GM21367 (cell line): Measurements from ENCODE around the gene PDCD1LG2.
A peak's percentile ranks its signal among the peaks of the same experiment; 100 is the strongest.
"Not testable (repeated sequence)": the region's sequence is repeated elsewhere in the genome, so short reads cannot be mapped to it uniquely, and the experiment has no call there.

Experiments
- ATAC-seq: cut with Tn5 transposase; IDR thresholded peaks from one replicate; pipeline ENCODE4 v1.9.1; 2021; ENCODE audit not compliant: unreplicated experiment

Gene PDCD1LG2

DNA sequence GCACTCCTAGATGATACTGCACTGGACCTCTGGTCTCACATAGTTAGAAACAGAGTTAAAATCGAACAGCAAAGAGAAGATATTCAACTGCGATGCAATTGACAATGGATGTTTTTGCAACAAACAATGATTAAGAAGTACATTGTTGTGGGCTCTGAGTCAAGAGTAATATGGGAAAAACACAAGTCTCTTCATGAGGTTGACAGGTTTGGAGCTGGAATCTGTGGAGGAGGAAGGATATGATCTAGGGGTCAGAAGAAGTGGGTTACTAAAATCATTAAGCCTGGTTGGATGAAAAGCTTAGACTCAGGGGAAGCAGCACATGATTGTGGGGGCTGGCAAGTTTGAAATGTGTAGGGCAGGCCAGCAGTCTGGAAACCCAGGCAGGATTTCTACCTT is 53.1 kb downstream of the PDCD1LG2 start:
- ATAC-seq: no peak

DNA sequence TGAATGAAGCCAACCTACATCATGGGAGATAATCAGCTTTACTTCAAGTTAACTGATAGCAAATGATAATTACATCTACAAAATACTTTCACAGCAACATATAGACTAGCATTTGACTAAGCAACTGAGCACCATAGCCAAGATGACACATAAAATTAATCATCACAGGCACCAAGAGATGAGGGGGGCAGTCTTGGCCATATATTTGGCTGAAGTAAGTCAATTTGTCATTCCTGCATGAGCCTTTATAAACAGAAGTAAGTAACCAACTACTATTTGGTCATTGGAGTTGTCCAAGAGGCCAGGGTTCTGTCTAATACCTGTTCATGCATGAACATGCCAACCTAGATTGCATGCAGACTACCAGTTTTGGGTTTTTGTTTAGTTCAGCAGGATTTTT is 53.6 kb downstream of the PDCD1LG2 start:
- ATAC-seq: no peak

DNA sequence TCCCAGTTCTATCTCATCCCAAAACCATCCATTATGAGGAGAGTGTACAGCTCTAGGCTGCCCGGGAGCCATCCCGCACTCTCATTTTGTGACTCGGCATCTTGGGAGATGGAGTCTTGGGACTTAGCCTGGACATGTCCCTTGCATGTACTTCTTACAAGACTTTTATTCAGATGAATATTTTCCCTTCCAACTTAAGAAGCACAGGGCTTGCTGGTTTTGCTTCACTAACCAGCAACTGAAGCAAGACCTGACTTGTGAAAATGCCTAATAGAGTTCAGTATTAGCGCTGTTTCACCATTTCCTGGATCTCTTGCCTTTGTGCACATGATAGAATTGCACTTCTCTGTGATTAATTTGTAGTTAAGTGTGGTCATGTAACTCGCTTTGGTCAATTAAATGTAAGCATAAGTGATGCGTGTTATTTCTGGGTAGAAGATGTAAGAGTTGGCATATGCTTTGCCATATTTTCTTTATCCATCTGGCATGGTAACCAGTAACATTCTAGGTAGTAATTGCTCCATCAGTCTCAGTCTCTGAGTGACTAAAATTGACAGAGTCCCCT is 55.8 kb downstream of the PDCD1LG2 start:
- ATAC-seq: peak; percentile 71

DNA sequence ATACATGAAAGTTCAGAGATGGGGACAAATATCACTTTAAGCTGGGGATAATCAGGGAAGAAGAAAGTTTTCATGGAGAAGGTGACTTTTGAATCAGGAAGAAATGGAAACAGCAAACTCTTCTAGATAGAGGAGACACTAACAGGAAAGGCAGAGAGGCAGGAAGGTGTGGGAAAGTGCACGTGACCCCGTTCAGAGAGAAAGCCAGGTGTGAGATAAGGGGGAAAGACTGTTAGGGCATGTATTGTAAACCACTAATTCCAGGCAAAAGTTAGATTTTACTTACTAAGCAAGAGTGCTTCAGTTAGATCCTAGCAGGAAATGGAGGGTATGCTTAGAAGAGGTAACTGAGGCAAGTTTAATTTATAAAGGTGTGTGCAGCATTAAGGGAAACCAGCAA is 58.5 kb downstream of the PDCD1LG2 start:
- no peak for ATAC-seq

DNA sequence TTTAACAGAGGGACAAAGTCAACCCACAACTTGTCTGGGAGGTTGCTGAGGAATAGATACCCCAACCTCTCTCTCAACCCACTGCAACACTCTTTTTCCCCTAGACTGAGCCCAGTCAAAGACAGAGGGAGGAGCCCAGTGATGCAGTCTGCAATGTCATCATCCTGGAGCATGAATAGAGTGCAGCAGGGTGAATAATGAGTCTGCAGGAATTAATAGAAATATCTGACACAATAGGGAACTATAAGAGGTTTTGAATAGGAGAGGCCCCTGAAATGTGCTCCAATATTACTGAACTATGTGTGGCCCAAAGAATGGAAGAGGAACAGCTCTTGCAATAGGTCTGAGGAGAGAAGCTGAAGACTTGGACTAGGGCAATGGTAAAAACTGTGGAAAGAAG is 59.1 kb downstream of the PDCD1LG2 start:
- ATAC-seq: no peak

DNA sequence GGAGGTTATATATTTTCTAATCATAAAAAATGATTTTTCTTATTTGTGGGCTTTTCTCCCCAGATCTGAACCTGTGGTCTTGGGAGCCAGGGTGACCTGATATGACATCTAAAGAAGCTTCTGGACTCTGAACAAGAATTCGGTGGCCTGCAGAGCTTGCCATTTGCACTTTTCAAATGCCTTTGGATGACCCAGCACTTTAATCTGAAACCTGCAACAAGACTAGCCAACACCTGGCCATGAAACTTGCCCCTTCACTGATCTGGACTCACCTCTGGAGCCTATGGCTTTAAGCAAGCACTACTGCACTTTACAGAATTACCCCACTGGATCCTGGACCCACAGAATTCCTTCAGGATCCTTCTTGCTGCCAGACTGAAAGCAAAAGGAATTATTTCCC is 59.6 kb downstream of the PDCD1LG2 start:
- ATAC-seq: no peak

DNA sequence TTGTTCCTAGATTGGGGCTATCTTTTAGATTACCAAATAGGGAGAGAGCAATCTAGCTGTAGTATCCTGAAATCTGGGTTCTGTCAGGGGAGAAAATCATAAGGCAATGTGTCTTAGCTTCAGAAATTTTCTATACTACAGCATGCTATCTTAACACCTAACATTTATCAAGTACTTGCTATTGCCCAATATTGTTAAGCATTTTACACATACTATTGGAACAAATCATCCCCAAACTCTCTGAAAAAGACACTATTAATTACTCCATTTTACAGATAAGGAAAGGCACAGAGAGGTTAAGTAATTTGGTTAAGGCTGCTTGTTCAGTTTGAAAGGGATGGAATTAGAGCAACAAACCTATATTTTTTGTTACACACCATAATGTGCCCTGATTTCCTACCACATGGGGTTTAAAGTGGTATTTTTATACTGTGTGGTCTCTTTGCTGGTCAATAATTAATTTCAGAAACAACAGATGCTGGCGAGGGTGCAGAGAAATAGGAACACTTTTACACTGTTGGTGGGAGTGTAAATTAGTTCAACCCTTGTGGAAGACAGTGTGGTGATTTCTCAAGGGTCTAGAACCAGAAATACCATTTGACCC is 61.4 kb downstream of the PDCD1LG2 start:
- no peak for ATAC-seq

DNA sequence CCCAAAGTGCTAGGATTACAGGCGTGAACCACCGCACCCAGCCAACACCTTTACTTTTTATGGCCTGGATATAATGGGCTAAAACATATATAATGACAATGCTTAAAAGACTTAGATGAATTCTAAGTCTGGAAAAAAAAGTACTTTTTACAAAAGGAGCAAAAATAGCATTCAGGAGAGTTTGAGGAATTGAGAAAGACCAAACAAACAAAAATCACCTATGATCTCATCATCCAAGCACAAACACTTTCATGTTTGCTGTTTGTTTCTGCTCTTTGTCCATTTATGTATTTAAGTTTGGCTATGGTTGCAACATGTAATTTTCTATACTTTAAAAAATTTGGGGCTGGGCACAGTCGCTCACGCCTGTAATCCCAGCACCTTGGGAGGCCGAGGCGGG is 63.8 kb downstream of the PDCD1LG2 start:
- ATAC-seq: no peak

DNA sequence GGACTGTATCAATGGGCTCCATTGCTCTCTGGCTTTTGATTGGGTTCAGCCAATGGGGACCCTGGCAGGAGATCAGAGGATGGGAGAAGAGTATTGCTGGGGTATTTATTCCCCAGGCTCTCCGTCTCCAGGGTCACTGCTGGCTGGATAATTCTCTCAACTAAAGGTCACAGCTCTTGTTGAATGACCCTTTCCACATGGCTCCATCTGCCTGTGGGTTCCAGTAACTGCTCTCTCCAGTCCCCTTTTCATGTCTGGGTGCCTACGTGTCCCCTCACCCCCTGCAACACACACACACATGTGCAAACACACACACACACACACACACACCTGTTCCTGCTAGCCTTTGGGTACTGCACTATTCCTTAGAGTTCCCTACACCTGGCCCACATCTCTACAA is 64.7 kb downstream of the PDCD1LG2 start:
- ATAC-seq: no peak

DNA sequence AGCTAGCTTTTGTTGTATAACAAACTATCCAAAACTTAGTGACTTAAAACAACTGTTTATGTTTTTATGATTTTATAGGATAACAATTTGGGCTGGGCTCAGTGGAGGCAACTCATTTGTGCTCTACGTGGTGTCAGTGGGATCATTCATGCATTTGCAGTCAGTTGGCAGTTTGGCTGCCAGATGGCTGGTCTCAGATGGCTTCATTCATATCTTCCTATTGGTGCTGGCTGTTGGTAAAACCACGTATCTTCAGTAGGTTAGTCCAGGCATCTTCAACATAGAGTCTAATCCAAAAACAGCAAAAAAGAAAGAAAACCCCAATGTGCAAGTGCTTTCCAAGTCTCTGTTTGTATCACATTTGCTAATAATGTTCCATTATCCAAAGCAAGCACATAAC is 66.9 kb downstream of the PDCD1LG2 start:
- ATAC-seq: no peak

DNA sequence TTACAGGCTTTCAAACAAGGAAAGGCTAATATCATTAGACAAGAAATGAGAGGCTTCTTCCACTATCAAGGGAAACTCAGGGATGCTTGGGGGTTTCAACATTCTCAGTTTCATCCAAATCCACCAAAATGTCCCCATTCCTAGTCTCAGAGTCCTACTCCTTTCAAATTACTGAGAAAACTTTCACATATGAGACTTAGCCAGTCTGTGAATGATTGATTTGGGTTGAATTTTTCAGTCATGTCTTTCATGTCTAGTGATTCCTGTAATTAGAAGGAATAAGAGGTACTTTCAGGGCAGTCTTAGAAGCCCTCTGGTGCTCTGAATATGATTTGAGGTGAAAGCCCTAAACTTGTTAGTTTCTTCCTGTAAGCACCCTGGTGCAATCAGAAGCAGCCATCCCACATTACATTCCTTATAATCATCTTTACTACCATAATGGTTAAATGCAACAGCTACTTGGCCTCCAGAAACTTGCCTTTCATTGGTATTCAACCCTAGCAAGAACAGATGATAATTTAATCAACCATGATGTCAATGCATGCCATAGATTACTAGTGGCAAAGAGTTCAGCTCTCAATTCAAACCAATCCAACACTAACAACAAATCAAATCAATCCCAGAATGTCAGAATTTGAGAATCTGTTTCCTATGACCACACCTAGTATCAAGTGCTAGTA is 67.8 kb downstream of the PDCD1LG2 start:
- no peak for ATAC-seq

DNA sequence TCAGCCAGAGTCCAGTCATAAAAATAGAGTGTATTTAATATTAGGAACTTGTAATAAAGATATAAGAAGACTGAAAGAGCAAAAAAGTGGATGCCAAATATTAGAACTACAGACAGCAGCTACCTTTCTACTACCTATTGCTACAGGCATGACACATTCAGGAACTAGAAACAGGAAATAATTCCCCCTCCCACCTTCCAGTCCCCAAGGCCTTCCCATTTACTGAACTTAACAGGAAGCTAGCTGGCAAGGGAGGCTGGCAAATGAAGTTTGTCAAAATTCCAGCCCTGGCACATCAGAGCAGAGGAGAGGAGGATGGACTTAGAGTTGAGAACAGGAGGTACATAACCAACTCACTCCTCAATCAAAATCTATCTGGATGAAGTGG is 68.4 kb downstream of the PDCD1LG2 start:
- ATAC-seq: no peak

DNA sequence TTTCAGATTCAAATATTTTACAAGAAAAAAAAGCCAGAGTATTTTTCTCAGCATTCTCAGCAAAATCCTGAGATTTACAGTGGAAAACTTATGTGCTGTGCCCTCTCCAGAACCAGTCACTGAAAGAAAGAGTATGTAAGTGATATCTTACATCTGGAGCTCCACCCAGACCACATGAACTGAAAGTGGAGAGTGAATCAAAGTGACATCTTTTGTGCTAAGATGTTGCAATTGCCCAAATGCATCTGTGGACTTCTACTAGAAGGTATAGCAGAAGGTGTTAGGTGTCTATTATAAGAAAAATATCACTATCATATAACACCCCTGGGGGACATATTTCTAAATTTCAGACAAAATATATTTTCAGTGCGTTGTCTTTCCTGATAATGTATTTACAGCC is 69.5 kb downstream of the PDCD1LG2 start:
- no peak for ATAC-seq

DNA sequence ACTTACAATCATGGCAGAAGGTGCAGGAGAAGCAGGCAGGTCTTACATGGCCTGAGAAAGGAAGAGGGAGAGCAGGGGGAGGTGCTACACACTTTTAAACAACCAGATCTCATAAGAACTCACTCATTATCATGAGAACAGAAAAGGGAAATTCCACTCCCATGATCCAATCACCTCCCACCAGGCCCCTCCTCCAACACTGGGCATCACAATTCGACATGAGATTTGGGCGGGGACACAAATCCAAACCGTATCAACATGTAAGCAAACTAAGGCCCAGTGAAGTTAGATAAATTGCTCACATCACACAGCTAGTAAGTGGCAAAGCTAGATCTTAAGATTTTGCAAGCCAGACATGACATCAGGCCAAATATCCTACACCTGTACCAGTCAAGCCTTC is 70.3 kb downstream of the PDCD1LG2 start:
- no peak for ATAC-seq

DNA sequence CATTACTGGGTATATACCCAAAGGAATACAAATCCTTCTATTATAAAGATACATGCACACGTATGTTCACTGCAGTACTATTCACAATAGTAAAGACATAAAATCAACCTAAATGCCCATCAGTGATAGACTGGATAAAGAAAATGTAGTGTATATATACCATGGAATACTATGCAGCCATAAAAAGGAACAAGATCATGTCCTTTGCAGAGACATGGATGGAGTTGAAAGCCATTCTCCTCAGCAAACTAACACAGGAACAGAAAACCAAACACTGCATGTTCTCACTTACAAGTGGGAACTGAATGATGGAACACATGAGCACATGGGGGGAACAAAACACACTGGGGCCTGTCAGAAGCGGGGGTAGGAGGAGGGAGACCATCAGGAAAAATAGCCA is 71.4 kb downstream of the PDCD1LG2 start:
- ATAC-seq: not testable (repeated sequence)

DNA sequence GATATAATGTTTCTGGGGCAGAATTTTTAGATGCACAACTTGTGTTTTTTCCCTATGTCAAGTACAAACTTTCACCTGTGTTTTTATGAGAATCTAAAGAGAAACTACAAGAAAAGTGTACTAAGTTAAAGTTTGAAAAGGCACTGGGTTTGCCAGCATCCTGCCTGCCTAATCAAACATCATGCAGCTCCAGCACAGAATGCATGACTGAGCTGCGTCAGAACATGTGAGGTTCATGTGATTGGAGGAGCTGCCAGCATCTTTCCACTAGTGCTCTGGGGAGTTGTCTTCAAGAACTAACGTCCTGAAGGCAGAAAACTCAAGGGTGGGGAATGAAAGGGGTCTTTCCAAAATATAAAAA is 72.5 kb downstream of the PDCD1LG2 start:
- peak; percentile 48 for ATAC-seq

DNA sequence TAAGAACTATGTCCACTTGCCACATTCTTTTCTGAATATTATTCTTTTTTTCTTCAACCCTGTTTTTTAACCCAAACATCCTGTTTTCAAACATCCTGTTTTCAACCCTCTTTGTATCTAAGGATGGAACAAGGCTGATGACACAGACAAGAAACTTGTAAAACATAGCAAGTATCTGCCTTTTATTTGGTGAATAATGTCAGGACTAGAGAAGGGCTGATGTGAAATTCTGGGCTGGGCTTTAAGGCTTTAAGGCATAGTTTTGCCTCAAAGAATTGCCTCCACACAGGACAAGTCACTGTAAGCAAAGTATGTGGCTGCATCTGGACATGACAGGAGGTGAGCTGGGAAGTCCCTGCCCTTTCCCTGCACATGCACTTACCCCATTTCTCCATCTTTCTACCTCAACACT is 76.1 kb downstream of the PDCD1LG2 start:
- ATAC-seq: peak; percentile 30

DNA sequence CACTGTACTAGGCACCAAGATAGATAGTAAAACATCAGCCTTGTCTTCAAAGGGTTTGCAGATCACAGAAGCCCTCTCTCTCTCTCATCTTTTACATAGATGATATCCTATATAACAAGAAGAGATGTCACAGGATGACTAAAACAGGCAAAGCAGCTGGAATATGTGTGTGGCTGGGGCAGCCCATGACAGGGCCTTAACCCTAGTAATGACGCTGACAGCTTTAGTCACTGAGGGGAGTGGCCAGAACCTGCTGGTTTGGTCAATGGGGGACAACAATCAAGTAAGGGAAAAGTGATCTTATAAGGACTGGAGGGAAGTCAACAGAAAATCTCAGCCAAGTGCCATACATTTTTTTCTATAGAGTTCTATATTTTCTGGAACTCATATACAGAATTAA is 76.7 kb downstream of the PDCD1LG2 start:
- no peak for ATAC-seq

DNA sequence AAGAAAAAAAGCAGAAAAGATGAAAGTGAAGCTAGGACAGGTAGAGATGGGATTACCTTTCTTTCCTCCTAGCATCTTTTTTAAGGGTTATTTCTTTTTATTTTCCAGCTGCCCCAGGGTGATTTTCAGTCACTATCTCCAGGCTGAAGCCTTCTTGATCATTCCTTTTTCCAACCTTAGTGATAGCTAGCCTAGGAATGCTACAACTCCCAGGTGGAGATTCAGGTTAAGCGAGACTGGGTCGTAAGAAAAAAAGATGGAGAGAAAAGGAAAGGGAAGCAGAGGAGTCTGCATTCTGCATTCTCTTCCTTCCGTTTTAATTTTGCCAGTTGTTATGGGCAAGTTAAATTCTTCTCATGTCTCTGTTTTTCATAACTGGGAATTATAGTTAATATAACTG is 81.9 kb downstream of the PDCD1LG2 start:
- ATAC-seq: no peak

DNA sequence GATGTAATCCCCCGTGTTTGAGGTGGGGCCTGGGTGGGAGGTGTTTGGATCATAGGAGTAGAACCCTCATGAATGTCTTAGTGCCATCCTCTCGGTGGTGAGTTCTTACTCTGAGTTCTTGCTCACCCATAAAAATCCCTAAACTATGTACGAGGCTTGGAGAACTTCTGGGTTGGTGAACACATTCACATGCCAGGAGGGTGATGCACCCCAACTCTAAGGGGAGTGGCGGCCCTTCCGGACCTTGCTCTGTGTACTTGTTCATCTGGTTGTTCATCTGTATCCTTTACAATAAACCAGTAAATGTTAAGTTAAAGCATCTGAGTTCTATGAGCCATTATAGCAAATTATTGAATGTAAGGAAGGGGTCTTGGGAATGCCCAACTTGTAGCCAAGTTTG is 82.6 kb downstream of the PDCD1LG2 start:
- no peak for ATAC-seq

DNA sequence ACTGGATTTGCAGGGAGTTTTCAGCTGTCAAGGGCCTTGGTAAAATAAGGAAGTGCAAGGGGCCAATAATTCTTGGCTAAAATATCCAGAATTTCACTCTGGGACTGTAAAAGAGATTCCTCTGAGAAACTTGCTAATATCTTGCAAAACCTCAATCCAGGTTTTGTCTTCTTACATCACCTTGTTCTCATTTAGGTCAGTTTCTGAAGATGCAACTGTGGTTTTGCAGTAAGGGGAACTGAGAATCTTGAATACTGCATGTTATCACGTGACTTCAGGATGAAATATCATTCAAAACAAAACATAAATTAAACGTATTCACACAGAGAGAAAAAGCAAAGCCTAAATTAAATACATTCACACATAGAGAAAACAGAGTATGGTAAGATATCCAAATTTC is 83.6 kb downstream of the PDCD1LG2 start:
- ATAC-seq: peak; percentile 55

DNA sequence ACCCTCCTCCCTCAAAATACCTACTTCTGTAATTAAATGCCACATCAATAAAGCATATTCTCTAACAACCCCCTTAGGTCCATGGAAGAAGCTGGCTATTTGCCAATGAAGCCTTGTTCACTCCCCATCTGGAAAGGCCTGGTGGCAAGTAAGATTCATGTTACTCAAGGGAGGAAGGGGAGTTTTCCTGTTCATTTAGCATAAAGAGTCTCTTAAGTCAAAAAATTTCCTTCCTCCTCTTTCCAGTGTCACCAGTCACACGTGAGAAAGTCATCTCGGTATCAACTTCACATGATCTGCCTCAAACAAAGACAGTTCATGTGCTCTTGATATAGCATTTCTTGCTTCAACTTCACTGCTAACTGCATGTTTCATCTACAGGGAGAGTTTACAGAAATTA is 85.8 kb downstream of the PDCD1LG2 start:
- no peak for ATAC-seq
